ENCODE results near the gene FLOT2.
"Not testable (repeated sequence)": the region's sequence is repeated elsewhere in the genome, so short reads cannot be mapped to it uniquely, and the experiment has no call there.

Gene FLOT2

DNA sequence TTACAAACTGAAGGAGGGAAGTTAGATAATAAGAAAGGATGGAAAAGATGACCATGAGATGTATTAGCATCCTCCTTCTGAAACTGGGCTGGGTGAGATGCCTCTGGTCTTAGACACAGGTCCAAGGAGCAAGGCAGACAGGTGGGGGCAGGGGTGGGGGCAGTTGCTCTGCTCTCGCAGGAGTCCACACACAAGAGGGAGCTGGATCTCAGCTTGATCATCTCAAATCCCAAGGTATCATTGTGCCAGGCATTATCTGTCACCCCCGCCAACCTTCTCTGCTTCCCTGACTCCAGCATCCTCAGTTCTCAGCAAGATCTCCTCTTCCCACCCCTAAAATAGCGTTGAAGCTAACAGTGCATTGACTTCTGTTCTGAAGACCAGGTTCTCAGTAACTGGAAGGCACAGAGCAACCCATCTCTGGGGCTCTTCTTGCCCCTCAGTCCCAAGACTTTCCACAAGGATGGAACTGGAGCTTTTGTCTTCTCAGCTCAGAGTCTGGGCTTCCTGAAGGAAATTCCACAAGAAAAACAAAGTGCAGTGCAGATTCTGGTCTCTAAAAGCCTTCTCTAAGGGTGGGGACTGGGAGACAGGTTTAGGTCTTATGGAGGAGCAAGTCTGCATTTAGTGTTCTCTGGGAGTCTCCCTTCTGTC, 1.6 kb downstream of the FLOT2 start:
- no peak for DNase-seq

DNA sequence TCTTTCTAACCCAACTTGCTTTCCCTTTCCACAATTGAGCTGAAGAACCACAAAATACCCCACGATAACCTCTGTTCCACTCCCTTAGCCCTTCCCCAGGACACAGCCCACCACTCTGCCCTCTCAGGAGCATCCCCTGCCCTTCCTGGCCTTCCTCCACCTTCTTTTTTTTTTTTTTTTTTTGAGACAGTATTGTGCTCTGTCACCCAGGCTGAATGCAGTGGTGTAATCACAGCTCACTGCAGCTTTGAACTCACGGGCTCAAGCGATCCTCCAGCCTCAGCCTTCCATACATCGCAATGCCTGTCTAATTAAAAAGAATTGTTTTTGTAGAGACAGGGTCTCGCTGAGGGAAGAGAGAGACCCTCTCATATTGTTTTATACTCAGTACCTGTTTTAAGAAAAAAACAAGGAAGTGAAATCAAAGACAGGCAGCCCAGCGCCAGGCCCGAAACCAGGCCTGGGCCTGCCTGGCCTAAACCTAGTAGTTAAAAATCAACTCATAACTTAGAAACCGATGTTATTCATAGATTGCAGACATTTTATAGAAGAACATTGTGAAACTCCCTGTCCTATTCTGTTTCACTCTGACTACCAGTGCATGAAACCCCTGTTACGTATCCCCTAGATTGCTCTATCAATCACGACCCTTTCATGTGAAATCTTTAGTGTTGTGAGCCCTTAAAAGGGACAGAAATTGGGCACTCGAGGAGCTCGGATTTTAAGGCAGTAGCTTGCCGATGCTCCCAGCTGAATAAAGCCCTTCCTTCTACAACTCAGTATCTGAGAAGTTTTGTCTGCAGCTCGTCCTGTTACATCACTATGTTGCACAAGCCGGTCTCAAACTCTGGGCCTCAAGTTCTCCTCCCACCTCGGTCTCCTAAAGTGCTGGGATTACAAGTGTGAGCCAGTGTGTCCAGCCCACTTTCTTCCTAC, 4.0 kb downstream of the FLOT2 start:
- DNase-seq = peak; percentile 25

DNA sequence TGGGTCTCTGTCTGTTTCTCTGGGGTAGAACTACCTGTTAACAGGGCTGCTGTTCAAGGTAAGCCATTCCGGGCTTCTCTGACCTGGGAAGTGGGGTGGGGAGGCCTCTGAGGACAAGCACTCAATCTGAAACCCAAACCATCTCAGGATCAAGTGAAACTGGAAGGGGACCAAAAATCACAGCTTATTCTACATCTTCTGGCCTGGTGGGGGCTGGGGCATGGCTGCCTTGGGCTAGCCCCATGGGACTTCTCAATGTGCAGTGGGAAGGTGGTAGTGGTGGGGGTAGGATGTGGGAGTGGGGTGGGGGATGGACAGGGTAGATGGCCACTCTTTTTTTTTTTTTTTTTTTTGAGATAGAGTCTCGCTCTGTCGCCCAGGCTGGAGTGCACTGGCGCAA, 5.5 kb downstream of the FLOT2 start:
- DNase-seq = peak; percentile 64

DNA sequence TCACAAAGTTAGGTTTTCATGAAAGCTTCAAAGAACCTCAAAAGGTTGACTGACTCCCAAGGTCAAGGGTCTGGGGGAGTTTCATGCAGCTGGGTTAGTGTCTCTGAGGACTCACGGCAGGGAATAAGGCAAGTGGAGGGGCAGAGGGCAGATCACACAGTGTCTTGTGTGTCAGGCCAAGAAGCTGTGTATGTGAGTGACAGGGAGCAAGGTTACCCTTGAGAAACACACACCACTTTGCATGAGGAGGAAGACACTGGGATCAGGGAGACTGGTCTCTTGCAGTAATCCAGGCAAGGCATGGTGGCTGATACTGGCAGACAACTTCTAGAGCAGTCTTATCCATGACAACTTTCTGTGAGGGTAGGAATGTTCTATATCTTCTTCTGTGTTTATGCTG, 6.3 kb downstream of the FLOT2 start:
- no peak for DNase-seq

DNA sequence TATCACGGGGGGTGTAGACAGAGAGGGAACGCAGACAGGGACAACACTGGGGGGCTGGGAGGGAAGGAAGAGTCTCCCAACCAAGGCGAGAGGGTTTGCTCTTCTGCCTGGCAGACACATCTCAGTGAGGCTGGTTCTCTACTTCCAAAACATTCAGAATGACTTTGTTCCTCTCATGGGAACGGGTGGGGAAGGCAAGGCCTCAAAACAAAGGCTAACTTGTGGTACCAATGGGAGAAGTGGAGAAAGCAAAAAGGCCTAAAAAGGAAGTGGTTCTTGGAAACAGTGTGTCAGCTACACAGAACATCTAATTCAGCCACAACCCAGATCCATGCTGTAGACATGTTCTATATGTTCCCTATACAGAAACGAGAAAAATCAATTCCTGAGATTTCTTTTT, 7.5 kb downstream of the FLOT2 start:
- no peak for DNase-seq

DNA sequence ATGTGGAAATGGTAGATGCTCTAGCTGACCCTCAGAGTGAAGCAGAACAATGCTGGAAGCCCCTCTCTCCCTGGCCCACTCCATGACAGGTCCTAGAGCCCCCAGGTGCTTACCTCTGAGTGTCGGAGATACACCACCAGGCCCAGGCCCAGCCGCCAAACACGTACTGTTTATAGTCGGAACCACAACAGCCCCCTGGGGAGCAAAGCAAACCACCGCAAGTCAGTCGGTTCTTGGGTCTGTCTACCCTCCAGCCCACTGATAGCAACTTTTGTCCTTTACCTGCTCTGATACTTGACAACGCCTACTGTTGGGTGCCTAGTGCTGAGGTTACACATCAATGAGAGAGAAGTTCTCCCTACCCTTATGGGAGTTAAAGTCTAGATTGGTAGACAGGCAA, 8.7 kb downstream of the FLOT2 start:
- no peak for DNase-seq

DNA sequence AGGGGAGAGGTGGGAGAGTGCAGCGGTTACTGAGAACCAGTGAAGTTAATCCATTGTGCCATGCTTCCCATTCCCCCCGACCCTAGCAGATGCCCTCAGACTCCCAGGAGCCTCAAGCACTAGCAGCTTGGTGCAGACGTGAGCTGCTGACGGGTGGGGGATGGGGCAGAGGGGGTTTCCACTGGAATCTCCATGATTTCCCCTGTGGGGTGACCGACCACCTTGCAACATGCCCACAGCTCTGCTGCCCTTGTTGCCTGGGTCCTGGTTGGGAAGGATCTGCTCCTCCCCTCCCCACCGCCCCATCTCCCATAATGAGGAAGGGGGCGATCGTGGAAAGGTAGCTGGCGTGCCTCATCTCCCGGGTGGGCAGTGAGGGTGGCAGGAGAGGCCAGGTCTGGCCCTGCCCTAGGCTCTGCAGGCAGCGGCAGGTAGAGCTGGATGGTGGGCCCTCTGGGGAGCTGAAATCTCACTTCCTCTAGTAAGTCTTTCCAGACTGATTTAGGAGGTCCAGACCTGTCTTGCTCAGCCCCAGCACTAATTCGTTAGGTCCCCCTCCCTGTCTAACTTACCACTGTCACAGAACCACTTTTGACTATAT, 9.6 kb downstream of the FLOT2 start:
- no peak for DNase-seq

DNA sequence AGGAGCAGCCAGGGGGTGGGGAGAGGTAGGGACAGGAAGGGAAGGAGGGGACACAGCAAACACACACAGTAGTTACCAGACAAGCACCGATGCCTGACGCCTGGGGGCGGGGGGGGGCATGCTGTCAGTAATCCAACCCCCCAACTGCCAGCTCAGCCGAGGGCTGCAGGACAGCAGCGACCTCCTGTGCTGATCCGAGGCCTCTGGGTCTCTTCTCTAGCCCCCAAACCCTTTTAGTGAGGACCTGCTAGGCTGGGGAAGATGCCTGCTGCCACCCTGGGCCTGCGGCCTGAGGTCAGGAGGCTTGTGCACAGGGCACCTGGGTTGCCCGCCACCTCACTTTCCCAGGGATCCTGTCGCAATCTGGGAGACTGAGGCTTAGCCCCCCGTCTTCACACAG, 11.6 kb downstream of the FLOT2 start:
- DNase-seq = no peak

DNA sequence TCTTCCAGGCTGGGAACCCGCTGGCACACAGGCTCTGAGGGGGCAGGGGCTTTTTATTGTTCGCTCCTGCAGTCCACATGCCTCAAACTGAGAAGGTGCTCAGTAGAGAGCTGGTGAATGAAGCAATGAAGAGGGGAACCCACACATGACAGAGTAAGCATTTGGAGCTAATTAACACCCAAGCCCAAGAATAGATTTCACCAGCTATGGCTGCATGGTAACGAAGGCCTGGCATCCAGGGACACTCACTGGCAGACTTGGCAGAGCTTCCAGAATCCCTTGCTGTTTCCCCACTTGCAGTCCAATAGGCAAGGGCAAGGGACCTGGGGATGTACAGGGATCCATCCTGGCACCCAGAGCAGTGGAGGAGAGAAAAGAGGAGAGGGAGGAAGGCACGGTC, 12.2 kb downstream of the FLOT2 start:
- no peak for DNase-seq

DNA sequence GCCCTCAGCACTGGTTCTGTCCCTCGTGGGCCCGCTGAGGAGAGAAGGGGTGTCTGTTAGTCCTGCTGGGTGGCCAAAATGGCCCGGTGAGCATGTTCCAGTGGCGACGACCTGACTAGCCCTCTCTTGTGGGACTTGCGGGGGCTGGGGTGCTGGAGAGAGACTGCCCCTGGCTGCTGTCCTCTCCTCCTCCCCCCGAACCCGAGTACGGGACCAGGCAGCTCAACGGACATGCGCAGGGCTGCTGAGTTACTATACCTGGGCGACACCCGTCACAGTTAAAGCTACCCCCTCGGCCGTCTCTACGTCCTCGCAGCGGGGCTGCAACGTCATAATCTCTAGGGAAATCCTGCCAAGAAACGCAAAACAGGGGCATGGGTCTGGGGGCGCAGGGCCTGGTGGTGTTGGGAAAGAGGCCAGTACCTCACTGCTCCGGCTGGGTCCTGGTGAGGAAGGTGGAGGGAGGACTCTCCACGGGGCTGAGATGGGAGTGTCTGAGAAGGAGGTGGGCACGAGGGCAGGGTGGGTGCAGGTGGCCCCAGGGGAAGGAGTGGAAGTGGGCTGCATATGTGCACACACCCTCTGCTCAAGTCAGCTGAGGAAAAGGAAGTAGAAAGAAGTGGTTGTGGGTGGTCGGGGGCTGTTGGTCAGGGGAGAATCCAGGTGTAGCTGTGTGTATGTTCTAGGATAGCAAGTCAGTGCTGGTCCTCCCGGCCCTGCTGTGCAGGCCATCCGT, 13.4 kb downstream of the FLOT2 start:
- no peak for DNase-seq

DNA sequence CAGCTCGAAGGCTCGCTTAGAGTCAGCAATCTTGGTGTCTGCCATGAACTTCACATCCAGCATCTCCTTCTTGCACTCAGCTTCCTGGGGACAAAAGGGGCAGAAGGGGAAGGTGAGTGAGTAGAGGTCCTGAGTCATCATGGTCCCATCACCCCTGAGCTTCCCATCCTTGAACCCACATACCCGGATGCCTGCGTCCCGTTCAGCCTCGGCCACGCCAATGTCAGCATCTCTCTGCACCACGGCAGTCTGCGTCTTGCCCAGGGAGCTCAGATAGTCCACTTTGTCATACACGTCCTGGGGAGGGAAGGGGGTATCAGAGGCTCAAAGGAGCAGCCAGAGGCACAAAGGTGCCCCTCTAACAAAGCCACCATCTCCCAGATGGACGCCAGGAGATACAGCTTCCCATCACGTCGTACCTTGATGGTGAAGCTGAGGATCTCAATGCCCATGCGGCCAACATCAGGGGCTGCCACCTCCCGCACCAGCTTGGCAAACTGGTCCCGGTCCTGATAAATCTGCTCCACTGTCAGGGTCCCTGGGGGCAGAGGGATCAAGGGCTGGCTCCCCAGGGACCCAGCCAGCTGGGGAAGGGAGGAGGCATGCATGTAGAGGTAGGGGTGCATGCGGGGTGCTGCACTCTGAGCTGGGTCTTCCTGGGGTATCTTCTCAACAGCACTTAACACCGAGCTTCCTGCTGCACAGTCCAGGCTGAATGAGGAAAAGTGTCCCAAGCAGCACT, 15.2 kb downstream of the FLOT2 start:
- DNase-seq = no peak

DNA sequence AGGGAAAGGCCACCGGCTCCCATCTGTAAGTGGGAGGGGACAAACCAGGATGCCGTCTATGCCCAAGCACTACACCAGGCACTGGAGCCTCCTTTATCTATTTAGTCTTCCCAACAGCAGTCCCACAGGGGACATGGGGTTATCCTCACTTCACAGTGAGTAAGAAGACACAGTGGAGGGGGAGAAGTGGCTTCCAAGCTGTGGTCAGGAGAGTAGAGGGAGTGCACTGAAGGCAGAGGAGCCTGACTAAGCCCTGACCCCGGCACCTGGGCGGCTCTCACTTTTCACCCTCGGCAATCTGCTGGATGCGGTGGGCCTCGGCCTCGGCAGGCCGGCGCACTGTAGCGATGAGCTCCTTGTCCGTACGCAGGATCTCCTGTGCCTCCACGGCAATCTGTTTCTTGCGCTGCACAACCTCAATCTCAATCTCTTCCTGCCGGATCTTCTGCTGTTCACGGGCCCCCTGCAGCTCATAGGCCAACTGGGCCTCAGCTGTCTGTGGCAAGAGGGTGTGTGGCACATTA, 15.9 kb downstream of the FLOT2 start:
- no peak for DNase-seq

DNA sequence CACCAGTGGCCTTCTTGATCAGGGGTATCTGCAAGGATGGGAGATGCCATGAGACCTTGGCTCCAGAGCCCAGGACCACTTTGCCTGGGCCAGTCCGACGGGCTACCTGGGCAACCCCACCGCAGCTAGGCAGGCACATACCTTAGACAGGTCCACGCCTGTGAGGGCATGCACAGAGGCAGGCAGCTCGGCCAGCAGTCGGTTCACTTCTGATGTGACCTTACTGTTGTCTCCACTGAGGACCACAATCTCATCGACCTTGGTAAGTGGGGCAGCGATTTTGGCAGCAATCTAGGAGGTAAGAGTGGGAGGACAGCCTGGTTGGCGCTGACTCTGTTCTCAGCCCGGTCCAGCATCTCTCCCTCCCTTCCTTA, 17.0 kb downstream of the FLOT2 start:
- no peak for DNase-seq

DNA sequence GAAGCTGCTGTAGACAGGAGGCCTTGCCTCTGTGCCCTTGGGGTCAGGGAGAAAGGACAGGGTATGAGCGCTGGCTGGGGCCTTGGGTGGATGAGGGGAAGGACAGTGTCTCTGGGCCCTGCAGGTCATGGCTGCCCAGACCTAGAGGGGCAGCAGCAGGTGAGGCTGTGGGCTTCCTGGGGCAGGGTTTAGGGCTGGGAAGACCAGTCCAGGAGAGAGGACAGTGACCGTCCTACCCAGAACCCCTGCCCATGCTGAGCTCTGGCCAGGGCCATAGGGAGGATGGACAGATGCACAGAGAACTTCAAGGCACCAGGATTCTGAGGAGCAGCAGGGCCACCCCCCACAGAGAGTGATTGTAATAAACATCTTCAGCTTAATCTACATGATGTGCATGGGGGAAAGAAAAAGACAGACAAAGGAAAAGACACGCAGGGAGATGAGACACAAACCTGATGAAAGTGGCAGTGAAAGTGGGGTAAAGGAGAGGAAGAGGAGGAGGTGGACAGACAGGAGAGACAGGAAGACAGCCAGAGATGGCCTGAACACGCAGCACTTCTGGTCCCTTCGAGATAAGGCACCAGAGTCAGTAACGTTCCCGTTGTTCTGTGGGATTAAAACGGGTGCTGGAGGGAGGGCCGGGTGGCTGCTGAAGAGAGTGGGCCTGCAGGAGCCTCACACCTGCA, 17.5 kb downstream of the FLOT2 start:
- DNase-seq = no peak

DNA sequence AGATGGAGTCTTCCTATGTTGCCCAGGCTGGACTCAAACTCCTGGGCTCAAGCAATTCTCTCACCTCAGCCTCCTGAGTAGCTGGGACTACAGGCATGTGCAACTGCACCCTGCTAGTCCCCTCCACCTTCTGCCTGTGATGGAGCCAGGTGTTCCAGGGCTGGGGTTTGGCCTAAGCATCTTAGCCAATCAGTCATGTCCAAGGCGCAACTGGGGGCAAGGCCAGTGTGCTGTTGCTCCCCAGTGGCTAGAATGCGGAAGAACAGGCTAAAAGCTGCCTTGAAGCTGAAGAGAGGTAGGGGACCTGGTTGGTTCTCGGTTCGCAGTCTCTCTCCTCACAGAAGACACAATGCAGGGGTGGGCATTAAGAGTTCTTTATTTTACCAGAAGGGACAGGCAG, 18.6 kb downstream of the FLOT2 start:
- peak; percentile 66 for DNase-seq

DNA sequence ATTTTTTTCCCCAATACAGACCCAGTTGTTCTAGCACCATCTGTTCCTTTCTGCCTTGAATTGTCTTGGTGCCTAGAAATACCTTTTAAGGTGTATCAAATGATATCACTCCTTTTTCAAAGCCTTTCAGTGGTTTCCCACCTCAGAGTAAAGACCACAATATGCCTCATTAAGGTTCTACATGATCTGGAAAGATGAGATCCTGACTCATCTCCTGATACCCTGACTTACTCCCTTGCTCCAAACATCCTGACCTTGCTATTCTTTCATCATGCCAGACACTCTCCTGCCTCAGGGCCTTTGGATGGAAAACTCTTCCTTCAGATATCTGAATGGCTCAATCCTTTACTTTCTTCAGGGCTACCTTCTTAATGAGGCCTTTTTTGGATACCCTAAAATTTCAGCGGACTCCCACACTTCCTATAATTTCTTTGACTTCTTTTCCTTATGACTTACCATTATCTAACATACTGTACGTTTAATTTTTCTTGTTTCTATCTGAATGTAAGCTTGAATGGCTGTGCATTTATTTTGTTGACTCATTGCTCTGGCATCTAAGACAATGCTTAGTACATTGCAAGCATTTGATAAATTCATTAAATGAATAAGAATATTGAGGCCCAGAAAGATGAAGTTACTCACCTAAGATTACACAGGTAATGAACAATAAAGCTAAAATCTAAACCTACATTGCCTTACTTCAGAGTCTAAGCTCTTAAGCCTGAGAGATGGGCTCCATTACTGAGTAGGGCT, 19.2 kb downstream of the FLOT2 start:
- DNase-seq = no peak

DNA sequence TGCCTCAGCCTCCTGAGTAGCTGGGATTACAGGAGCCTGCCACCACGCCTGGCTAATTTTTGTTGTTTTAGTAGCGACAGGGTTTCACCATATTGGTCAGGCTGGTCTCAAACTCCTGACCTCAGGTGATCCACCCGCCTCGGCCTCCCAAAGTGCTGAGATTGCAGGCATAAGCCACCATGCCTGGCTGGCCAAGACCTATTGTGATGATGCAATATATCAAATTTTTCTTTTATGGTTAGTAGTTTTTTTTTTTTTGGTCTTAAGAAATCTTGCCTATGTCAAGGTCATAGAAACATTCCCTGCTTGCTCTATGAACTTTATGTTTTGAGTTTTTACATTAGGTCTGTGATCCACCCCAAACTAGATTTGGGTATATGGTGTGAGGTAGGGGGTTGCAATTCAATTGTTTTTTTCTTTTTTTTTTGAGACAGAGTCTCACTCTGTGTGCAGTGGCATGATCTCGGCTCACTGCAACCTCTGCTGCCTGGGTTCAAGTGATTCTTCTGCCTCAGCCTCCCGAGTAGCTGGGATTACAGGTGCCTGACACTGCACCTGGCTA, 20.3 kb downstream of the FLOT2 start:
- not testable (repeated sequence) for DNase-seq

DNA sequence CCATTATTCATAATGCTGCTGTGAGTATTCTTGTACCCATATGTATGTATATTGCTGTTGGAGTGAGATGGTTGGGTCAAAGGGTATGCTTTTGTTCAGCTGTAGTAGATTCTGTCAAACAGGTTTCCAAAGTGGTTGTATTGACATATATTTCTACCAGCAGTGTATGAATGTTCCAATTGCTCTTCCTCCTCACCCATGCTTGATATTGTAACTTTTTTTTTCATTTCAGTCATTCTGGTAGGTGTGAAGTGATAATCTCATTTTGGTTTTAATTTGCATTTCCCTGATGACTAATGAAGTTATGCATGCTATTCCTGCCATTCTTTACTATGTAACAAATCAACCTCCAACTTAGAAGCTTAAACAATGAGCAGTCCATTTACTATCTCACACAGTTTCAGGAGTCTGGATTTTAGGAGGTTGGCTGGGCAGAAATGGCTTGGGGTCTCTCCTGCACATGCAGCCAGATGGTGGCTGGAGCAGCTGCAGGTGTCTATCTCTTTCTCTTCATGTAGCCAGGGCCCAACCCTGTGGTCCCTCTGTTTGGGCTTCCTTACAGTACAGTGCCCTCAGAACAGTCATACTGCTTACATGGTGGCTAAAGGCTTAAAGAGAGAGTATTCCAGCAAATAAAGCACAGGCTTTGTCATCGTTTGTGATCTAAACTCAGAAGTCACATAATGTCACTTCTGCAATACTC, 21.5 kb downstream of the FLOT2 start:
- DNase-seq = no peak

DNA sequence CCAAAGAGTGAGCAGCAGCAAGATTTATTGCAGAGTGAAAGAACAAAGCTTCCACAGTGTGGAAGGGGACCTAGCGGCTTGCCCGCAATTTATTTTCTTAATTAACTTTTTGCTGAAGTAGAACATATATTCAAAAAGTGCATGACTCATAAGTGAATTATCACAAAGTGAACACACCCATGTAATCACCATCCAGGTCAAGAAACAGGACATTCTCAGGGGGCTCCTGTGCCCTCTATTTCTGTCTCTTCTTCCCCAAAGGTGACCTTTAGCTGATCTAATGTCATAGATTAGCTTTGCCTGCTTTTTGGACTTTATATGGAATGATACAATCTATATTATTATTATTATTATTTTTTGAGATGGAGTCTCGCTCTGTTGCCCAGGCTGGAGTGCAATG, 22.8 kb downstream of the FLOT2 start:
- no peak for DNase-seq

DNA sequence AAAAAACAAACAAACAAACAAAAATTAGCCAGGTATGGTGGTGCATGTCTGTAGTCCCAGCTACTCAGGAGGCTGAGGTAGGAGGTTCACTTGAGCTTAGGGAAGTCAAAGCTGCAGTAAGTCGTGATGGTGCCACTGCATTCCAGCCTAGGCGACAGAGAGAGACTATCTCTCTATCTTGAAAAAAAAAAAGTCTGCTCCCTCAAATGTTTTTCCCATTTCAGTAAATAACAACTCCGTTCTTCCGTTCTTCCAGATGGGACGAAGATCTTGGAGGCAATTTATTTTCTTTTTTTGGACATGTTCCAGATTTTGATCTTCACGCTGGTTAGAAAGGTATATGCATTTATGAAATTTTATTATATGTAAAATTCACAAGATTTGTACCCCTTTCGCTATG, 23.7 kb downstream of the FLOT2 start:
- no peak for DNase-seq

Measured in RPMI8226 (cell line).